Prostate gland (tissue), 2 donors: ENCODE measurements around the gene CEP128. TPM values are rescaled to one million over a fixed set of nuclear protein-coding genes. Genes with fewer than 3 reads are reported as not detected.

ENCODE experiments used
- DNase-seq: peaks from one replicate; pipeline ENCODE4 v3.0.0-alpha.2; 2019; ENCODE audit warnings: low spot score
- H3K27ac ChIP-seq, 2 donors: fragments of 200-600 bp; sonication (generic); 2 replicates each; pipeline ENCODE4 v1.5.1; 2017 to 2019
- H3K27me3 ChIP-seq: fragments of 200-600 bp; sonication (generic); replicated peaks from 2 replicates; pipeline ENCODE4 v1.5.1; 2019; ENCODE audit not compliant: insufficient read depth
- H3K36me3 ChIP-seq, 2 donors: fragments of 200-600 bp; sonication (generic); 1 replicate in 1 of 2; 2 replicates in 1 of 2; pipeline versions ENCODE4 v1.5.1 to v1.8.1; 2017 to 2019
- H3K4me1 ChIP-seq: fragments of 200-600 bp; sonication (generic); replicated peaks from 2 replicates; pipeline ENCODE4 v1.5.1; 2019
- H3K4me3 ChIP-seq, 2 donors: fragments of 200-600 bp; sonication (generic); 2 replicates each; pipeline ENCODE4 v1.5.1; 2017 to 2019
- H3K9me3 ChIP-seq: fragments of 200-600 bp; sonication (generic); 2 replicates; pipeline ENCODE4 v1.5.1; 2017
- POLR2A ChIP-seq: fragments of 450-650 bp; IDR thresholded peaks from one replicate; pipeline ENCODE4 v1.6.1; 2016; ENCODE audit warnings: antibody characterized with exemption, mild to moderate bottlenecking
- POLR2AphosphoS5 ChIP-seq: sonication (generic); formaldehyde crosslinking; IDR thresholded peaks from one replicate; pipeline ENCODE4 v1.6.1; 2017; ENCODE audit warnings: antibody characterized with exemption
- WGBS: methylation state at CpG from one replicate; pipeline ENCODE4 v1.1.5; 2018; 5-methylcytosine and 5-hydroxymethylcytosine counted together
- intact Hi-C: fragments of 100-400 bp; cut with DNase I; formaldehyde crosslinking; loops from one replicate; pipeline ENCODE4 v1.14.2; 2022
- total RNA-seq, 2 donors: library from RNA; depleted of rRNA; stranded (reverse); fragments of >200 nt; gene quantifications; one replicate each; pipeline ENCODE4 v1.1.0, GENCODE V29; 2016
- TF ChIP-seq, protein P1 (sequence below), 4 experiments: fragments of 200-600 bp in 2 of 4; fragments of 450-650 bp in 2 of 4; sonication (generic) in 2 of 4; IDR thresholded peaks; 1 replicate in 3 of 4; 2 replicates in 1 of 4; pipeline ENCODE4 v1.5.1; 2016 to 2019; ENCODE audit warnings: antibody characterized with exemption in 4 of 4, mild to moderate bottlenecking in 2 of 4, moderate library complexity in 2 of 4

CEP128 gene
- total RNA-seq, 2 donors from 2014 or later, result 6.4 to 7.3 TPM

DNA sequence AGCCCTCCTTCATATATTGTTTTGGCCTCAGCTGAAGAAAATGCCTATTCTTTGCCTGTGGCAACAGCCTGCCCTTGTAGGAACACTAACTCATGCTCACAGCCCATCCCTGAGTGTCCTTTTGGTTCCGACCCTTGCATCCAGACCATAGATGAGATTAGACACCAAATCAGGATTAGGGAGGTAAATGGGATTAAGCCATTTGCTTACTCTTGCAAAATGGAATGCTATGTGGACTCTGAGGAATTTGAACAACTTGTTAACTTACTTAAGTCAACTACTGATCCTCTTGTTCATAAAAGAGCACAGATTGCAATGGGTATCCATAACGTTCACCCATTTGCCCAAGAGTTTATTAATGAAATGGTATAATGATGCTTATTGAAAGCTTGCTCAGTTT, 41.2 kb upstream of the CEP128 start:
- Histone ChIP-seq H3K27me3 (no peaks in the 10 kb centered on the region), H3K4me3 (no peak overlapping the region), H3K9me3 (no peaks in the 10 kb centered on the region), H3K36me3 (no peaks in the 10 kb centered on the region), H3K27ac (no peak overlapping the region), H3K4me1 (no peaks in the 10 kb centered on the region)
- WGBS, result 95% methylated on average over 2 of the region's 2 CpGs
- TF ChIP-seq POLR2AphosphoS5 (no peak), POLR2A (no peak)
- TF ChIP-seq, protein P1, sequence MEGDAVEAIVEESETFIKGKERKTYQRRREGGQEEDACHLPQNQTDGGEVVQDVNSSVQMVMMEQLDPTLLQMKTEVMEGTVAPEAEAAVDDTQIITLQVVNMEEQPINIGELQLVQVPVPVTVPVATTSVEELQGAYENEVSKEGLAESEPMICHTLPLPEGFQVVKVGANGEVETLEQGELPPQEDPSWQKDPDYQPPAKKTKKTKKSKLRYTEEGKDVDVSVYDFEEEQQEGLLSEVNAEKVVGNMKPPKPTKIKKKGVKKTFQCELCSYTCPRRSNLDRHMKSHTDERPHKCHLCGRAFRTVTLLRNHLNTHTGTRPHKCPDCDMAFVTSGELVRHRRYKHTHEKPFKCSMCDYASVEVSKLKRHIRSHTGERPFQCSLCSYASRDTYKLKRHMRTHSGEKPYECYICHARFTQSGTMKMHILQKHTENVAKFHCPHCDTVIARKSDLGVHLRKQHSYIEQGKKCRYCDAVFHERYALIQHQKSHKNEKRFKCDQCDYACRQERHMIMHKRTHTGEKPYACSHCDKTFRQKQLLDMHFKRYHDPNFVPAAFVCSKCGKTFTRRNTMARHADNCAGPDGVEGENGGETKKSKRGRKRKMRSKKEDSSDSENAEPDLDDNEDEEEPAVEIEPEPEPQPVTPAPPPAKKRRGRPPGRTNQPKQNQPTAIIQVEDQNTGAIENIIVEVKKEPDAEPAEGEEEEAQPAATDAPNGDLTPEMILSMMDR (IDR thresholded peaks at IDR 0.05), result no peak
- DNase-seq, result no peak
- intact Hi-C loops, result no loop called here

DNA sequence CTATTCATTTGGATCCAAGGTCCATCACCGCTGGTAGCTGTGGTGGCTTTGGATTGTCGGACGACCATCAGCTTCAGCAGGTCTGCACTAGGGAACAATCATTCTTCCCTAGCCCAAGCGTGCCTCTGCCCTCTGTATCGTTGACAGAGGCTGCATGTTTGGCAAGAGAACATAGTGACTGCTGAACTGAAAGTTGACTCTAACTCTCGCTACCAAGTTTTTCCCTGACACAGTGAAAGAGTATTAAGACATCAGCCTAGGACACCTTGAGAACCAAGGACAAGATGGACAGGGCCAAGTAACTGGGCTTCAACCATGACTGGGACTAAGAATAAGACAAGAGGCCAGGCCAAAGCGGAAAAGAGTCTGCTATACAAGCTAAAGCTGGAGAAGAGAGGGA, 40.1 kb upstream of the CEP128 start:
- TF ChIP-seq, protein P1 (IDR thresholded peaks at IDR 0.05), result no peak
- TF ChIP-seq POLR2AphosphoS5 (no peak), POLR2A (no peak)

DNA sequence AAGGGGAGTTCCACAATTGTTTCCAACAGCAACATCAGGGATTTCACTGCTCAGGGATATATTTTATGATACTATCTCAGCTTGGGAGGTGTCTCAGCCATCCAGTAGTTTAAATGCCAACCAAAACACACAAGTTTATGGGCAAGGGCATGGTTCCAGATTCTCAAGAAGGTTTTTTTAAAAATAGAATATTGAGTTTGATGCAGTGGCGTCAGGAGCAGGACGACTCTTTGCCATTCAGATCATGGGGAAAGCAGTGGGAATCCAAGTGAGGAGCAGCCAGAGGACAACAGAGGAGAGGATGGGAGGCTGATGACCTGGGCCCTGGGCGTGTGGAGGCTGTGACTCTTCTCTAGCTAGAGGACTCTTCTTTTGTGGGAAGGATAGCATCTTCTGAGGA, 39.6 kb upstream of the CEP128 start:
- H3K4me1 ChIP-seq, result no peaks in the 10 kb centered on the region
- H3K27ac ChIP-seq, result no peak overlapping the region
- 27% methylated on average over 3 of the region's 3 CpGs for WGBS
- H3K4me3 ChIP-seq, result no peak overlapping the region
- TF ChIP-seq, protein P1 (IDR thresholded peaks at IDR 0.05), result no peak
- peak; percentile 8 for TF ChIP-seq POLR2AphosphoS5
- DNase-seq, result no peak
- intact Hi-C loops, result no loop called here
- no peaks in the 10 kb centered on the region for H3K9me3 ChIP-seq
- H3K27me3 ChIP-seq, result no peaks in the 10 kb centered on the region
- no peaks in the 10 kb centered on the region for H3K36me3 ChIP-seq

More for the DNA sequence above, 40.1 kb upstream of the CEP128 start:
- intact Hi-C loops, result no loop called here
- Histone ChIP-seq H3K27me3 (no peaks in the 10 kb centered on the region), H3K36me3 (no peaks in the 10 kb centered on the region), H3K4me3 (no peak overlapping the region), H3K4me1 (no peaks in the 10 kb centered on the region), H3K9me3 (no peaks in the 10 kb centered on the region), H3K27ac (no peak overlapping the region)
- 71% methylated on average over 7 of the region's 7 CpGs for WGBS
- no peak for DNase-seq

DNA sequence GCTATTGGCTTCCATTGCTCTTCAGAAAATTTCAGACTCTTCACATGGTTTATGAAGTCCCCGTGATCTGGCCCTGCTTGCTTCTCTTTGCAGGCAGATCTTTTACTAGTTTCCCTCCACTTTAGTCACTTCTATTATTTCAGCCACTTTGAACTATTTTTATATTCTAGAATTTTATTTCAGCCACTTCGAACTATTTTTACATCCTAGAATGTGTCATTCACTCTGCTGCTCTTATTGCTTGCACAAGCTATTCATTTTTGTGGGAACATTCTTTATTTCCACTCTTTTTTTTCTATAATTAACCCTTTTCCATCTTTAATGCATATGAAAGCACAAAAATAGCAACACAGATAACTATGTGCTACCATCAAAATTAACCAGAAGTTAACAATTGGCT, 38.4 kb upstream of the CEP128 start:
- Histone ChIP-seq H3K4me3 (no peak overlapping the region), H3K4me1 (no peaks in the 10 kb centered on the region), H3K27ac (no peak overlapping the region), H3K36me3 (no peaks in the 10 kb centered on the region), H3K9me3 (no peaks in the 10 kb centered on the region), H3K27me3 (no peaks in the 10 kb centered on the region)
- TF ChIP-seq POLR2A (no peak), POLR2AphosphoS5 (no peak)
- TF ChIP-seq, protein P1 (IDR thresholded peaks at IDR 0.05), result no peak
- WGBS, result 76% methylated on average over 2 of the region's 2 CpGs
- no peak for DNase-seq
- intact Hi-C loops, result no loop called here

DNA sequence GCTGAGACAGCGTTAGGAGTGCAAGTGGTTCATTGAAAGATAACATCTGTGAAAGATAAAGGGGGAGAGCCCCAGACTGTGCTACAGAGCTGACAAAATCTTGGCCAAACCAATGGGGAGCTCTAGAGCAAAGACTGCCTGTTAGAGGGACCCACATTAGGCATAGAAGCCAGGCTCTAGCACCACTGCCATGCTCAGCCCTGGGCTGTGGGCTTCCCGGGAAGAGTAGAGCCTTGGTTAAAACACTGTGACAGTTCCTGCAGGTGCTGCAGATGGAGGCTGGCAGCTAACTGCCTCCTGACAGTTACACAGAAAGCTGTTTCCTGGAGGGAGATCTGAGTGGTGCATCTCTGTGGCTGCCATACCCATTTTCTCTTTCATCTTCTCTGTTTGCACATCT, 36.9 kb upstream of the CEP128 start:
- 57% methylated on average over 2 of the region's 2 CpGs for WGBS

More for the DNA sequence above, 36.9 kb upstream of the CEP128 start:
- no peak overlapping the region for H3K27ac ChIP-seq
- H3K9me3 ChIP-seq, result no peaks in the 10 kb centered on the region
- no peaks in the 10 kb centered on the region for H3K27me3 ChIP-seq
- no peaks in the 10 kb centered on the region for H3K36me3 ChIP-seq
- TF ChIP-seq POLR2A (no peak), POLR2AphosphoS5 (no peak)
- TF ChIP-seq, protein P1 (IDR thresholded peaks at IDR 0.05), result no peak
- no peak for DNase-seq
- no peak overlapping the region for H3K4me3 ChIP-seq
- intact Hi-C loops, result no loop called here
- H3K4me1 ChIP-seq, result no peaks in the 10 kb centered on the region
